Erythroblast (primary cell): Measurements from ENCODE around the gene SEZ6L2.

Experiments used
- GATA1 ChIP-seq: IDR thresholded peaks from 2 replicates; pipeline ENCODE4 v1.6.1; 2011; ENCODE audit warnings: low read depth, mild to moderate bottlenecking, control low read depth, low read length, moderate library complexity
- POLR2A ChIP-seq: IDR thresholded peaks from 2 replicates; pipeline ENCODE4 v1.6.1; 2011; ENCODE audit warnings: mild to moderate bottlenecking, low read length

DNA sequence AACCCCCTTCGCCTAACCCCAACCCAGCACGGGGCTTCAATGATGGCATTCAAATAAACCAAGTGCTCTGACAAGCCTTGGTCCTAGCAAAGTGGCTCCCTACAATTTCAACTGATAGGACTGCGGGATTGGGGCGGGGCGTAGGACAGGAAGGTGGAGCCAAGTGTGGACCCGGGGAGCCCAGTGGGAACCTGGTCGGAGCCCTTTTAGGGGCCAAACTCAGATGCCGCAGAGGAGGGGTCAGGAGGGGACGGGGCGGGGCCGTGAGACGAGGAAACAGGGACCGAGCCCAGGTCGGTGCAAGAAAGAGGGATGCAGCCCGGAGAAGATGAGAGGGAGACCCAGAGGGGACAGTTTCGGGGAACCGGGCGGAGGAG lies 23.1 kb downstream of the SEZ6L2 start:
- TF ChIP-seq POLR2A (no peak), GATA1 (no peak)
